ENCODE results near the gene PLCB1.

PLCB1 gene

GRCh38 chr20:8932192-8933165 lies 800.4 kb downstream of the PLCB1 start:
- Histone ChIP-seq H3K9me3 (ENCODE audit: insufficient read depth, low read depth, low read length) (no peaks in the 10 kb centered on the region), H3K4me3 (ENCODE audit: low read length) (no peak overlapping the region), H3K4me1 (ENCODE audit: insufficient read depth, low read length) (no peaks in the 10 kb centered on the region), H3K27ac (ENCODE audit: low read length) (no peak overlapping the region), H3K27me3 (ENCODE audit: insufficient read depth, low read length) (no peaks in the 10 kb centered on the region), H3K9ac (ENCODE audit: low read depth, low read length) (no peak overlapping the region), H3K36me3 (ENCODE audit: insufficient read depth, low read depth, low read length) (no peaks in the 10 kb centered on the region)

GRCh38 chr20:8933381-8933807 lies 801.3 kb downstream of the PLCB1 start:
- no peaks in the 10 kb centered on the region for H3K4me1 ChIP-seq (ENCODE audit: insufficient read depth, low read length)
- H3K4me3 ChIP-seq (ENCODE audit: low read length) = no peak overlapping the region
- H3K27me3 ChIP-seq (ENCODE audit: insufficient read depth, low read length) = no peaks in the 10 kb centered on the region
- no peak overlapping the region for H3K27ac ChIP-seq (ENCODE audit: low read length)
- H3K9ac ChIP-seq (ENCODE audit: low read depth, low read length) = no peak overlapping the region
- H3K36me3 ChIP-seq (ENCODE audit: insufficient read depth, low read depth, low read length) = no peaks in the 10 kb centered on the region
- H3K9me3 ChIP-seq (ENCODE audit: insufficient read depth, low read depth, low read length) = no peaks in the 10 kb centered on the region

- no peaks in the 10 kb centered on the region for H3K27me3 ChIP-seq (ENCODE audit: insufficient read depth, low read length)
- no peak overlapping the region for H3K4me3 ChIP-seq (ENCODE audit: low read length)
- H3K9ac ChIP-seq (ENCODE audit: low read depth, low read length) = no peak overlapping the region
- H3K36me3 ChIP-seq (ENCODE audit: insufficient read depth, low read depth, low read length) = no peaks in the 10 kb centered on the region
- no peaks in the 10 kb centered on the region for H3K9me3 ChIP-seq (ENCODE audit: insufficient read depth, low read depth, low read length)
- no peak overlapping the region for H3K27ac ChIP-seq (ENCODE audit: low read length)
- H3K4me1 ChIP-seq (ENCODE audit: insufficient read depth, low read length) = no peaks in the 10 kb centered on the region
These were observed 802.3 kb downstream of the PLCB1 start for GRCh38 chr20:8934362-8934761.

Data from iPS-20b (cell line).